Caco-2 (cell line): Measurements from ENCODE around the gene NTRK2. TPM values are rescaled to one million over a fixed set of nuclear protein-coding genes. Genes with fewer than 3 reads are reported as not detected.

Source experiments
- BruUV-seq: library from RNA; stranded (reverse); fragments of 400-500 nt; replicated peaks from 2 replicates; lab custom pipeline; 2021; lab: Mats Ljungman, UMichigan
- CTCF ChIA-PET: fragments of 300-600 bp; sonication (Branson Sonifier 250); formaldehyde crosslinking; loops from one replicate; lab custom pipeline; 2022; ENCODE audit warnings: antibody characterized with exemption; lab: Charles Lee
- POLR2A ChIA-PET: fragments of 300-600 bp; sonication (Branson Sonifier 250); formaldehyde crosslinking; loops from one replicate; lab custom pipeline; 2022; ENCODE audit warnings: antibody characterized with exemption; lab: Charles Lee
- DNase-seq, 2 experiments: peaks; one replicate each; pipeline versions ENCODE4 v3.0.0 to v3.0.0-alpha.2; 2020 to 2022
- H3K27me3 ChIP-seq: replicated peaks from 2 replicates; pipeline ENCODE4 v1.6.0; 2011; ENCODE audit warnings: low read length; ENCODE audit not compliant: control insufficient read depth, insufficient read depth
- H3K36me3 ChIP-seq: 2 replicates; pipeline ENCODE4 v1.5.1; 2011; ENCODE audit warnings: low read length; ENCODE audit not compliant: control insufficient read depth, insufficient read depth
- H3K4me1 ChIP-seq: fragments of 250-450 bp; sonication (Bioruptor Pico); 2 replicates; pipeline ENCODE4 v1.5.1; 2020; ENCODE audit warnings: mild to moderate bottlenecking
- H3K4me3 ChIP-seq: 2 replicates; pipeline ENCODE4 v1.5.1; 2011; ENCODE audit warnings: low read depth, mild to moderate bottlenecking, control low read depth, low read length
- H3K9me3 ChIP-seq: fragments of 250-450 bp; sonication (Bioruptor Pico); 2 replicates; pipeline ENCODE4 v1.5.1; 2020; ENCODE audit warnings: mild to moderate bottlenecking, moderate library complexity
- H3K27ac Mint-ChIP-seq: one replicate; pipeline ENCODE4 v1.8.0; 2022; ENCODE audit warnings: mixed read lengths; ENCODE audit not compliant: unreplicated experiment
- H3K27me3 Mint-ChIP-seq: one replicate; pipeline ENCODE4 v1.8.0; 2022; ENCODE audit warnings: mixed read lengths; ENCODE audit not compliant: insufficient read depth, unreplicated experiment
- H3K36me3 Mint-ChIP-seq: one replicate; pipeline ENCODE4 v1.8.0; 2022; ENCODE audit warnings: mild to moderate bottlenecking, mixed read lengths; ENCODE audit not compliant: insufficient read depth, unreplicated experiment
- H3K4me1 Mint-ChIP-seq: one replicate; pipeline ENCODE4 v1.8.0; 2022; ENCODE audit warnings: low read depth, mixed read lengths; ENCODE audit not compliant: unreplicated experiment
- H3K4me3 Mint-ChIP-seq: one replicate; pipeline ENCODE4 v1.8.0; 2022; ENCODE audit warnings: mild to moderate bottlenecking, moderate library complexity, mixed read lengths; ENCODE audit not compliant: unreplicated experiment
- H3K9me3 Mint-ChIP-seq: one replicate; pipeline ENCODE4 v1.8.0; 2022; ENCODE audit warnings: mixed read lengths; ENCODE audit not compliant: unreplicated experiment
- intact Hi-C: fragments of 100-400 bp; cut with micrococcal nuclease; formaldehyde crosslinking; loops from one replicate; pipeline ENCODE4 v1.10.0; 2022; ENCODE audit not compliant: unreplicated experiment
- total RNA-seq: library from RNA; stranded (reverse); gene quantifications from 2 replicates; pipeline ENCODE4 v1.2.3, GENCODE V29; 2022
- TF ChIP-seq, protein P1 (sequence below), 2 experiments: fragments of 200-600 bp in 1 of 2; IDR thresholded peaks; 1 replicate in 1 of 2; 2 replicates in 1 of 2; pipeline versions ENCODE4 v1.5.1 to v1.8.0; 2011 to 2022; ENCODE audit warnings: antibody characterized with exemption in 1 of 2, control low read depth in 1 of 2, inconsistent platforms in 1 of 2, low read depth in 1 of 2, low read length in 1 of 2, mild to moderate bottlenecking in 1 of 2, moderate library complexity in 1 of 2; ENCODE audit not compliant: insufficient read depth in 1 of 2, severe bottlenecking in 1 of 2, unreplicated experiment in 1 of 2

Gene NTRK2
- total RNA-seq, 1 experiment from 2014 or later: not detected

DNA sequence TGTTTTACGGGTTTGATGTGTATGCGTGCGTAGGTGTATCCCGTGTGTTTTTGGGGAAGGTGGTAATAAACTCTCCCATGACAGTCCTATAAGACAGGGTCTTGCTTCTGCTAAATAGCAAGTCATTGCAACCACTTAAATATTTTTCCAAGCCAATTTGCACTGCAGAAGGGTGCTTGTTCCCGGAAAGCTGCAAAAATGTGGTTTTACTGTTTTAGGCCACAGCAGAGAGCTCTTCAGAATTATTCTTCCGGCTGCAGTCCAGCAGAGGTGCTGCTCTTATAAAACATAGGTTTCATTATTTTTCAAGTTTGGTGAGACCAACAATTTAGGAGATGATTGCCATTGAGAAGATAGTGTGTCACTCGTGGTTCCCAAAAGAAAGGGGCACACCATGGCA is 192.8 kb downstream of the NTRK2 start:
- Mint-ChIP-seq H3K27ac (no peak overlapping the region), H3K4me1 (no peaks in the 10 kb centered on the region), H3K4me3 (no peak overlapping the region), H3K27me3 (peaks cover 3% of the 10 kb centered on the region), H3K9me3 (no peaks in the 10 kb centered on the region), H3K36me3 (no peaks in the 10 kb centered on the region)
- H3K4me1 ChIP-seq: no peaks in the 10 kb centered on the region
- BruUV-seq: no TSS peak
- no peaks in the 10 kb centered on the region for H3K36me3 ChIP-seq
- CTCF ChIA-PET: no interaction called here
- DNase-seq: no peak
- no peak overlapping the region for H3K4me3 ChIP-seq
- H3K27me3 ChIP-seq: no peaks in the 10 kb centered on the region
- H3K9me3 ChIP-seq: no peaks in the 10 kb centered on the region
- POLR2A ChIA-PET: no interaction called here
- TF ChIP-seq, protein P1, sequence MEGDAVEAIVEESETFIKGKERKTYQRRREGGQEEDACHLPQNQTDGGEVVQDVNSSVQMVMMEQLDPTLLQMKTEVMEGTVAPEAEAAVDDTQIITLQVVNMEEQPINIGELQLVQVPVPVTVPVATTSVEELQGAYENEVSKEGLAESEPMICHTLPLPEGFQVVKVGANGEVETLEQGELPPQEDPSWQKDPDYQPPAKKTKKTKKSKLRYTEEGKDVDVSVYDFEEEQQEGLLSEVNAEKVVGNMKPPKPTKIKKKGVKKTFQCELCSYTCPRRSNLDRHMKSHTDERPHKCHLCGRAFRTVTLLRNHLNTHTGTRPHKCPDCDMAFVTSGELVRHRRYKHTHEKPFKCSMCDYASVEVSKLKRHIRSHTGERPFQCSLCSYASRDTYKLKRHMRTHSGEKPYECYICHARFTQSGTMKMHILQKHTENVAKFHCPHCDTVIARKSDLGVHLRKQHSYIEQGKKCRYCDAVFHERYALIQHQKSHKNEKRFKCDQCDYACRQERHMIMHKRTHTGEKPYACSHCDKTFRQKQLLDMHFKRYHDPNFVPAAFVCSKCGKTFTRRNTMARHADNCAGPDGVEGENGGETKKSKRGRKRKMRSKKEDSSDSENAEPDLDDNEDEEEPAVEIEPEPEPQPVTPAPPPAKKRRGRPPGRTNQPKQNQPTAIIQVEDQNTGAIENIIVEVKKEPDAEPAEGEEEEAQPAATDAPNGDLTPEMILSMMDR (IDR thresholded peaks at IDR 0.05; ENCODE audit: insufficient read depth in 1 of 2, low read depth in 1 of 2, low read length in 1 of 2, severe bottlenecking in 1 of 2, unreplicated experiment in 1 of 2): no peak
- intact Hi-C loops: no loop called here

DNA sequence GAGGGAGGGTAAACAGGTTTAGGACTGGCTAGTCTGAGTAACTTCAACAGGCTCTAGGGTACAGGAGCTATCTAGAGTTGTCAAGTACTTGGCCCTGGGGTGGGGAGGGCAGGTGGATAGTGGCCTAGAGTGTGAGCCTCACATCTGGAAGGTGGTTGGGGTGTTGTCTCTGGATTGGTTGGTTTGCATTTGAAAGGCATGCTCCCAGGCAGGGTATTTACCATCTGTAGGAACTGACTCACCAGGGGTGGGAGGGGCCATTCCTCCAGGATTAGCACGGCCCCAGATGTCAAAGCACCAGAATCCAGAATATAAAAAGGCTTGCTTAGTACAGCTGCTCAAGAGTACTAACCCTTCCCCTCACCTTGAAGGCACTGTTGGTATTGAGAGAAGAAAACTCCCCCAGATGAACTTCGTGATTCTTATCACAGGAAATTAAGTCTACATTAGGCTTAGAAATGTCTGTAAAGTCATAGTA is 193.3 kb downstream of the NTRK2 start:
- BruUV-seq: no TSS peak
- H3K4me1 Mint-ChIP-seq: no peaks in the 10 kb centered on the region

DNA sequence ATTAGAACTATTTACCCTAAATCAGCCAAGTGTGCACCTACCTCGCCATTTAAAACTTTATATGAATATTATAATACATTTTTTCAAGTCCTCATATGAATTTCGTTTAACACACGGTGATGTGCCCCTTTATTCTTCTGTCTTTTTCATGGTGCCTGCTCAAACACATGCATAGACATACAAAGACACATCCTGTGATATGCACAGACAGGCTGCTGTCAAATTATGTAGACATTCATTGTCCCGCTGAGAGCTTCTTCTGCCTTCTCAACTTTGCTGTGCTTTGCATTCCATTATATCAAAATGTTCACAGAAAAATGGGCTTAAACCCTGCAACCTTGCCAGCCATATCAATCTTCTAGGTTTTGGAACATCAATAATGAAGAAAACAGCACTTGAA is 193.8 kb downstream of the NTRK2 start:
- DNase-seq: no peak
- Mint-ChIP-seq H3K9me3 (no peaks in the 10 kb centered on the region), H3K36me3 (no peaks in the 10 kb centered on the region), H3K4me3 (no peak overlapping the region), H3K4me1 (no peaks in the 10 kb centered on the region), H3K27ac (no peak overlapping the region), H3K27me3 (peaks cover 2% of the 10 kb centered on the region)
- Histone ChIP-seq H3K36me3 (no peaks in the 10 kb centered on the region), H3K27me3 (no peaks in the 10 kb centered on the region), H3K4me3 (no peak overlapping the region), H3K4me1 (no peaks in the 10 kb centered on the region), H3K9me3 (no peaks in the 10 kb centered on the region)
- no TSS peak for BruUV-seq
- TF ChIP-seq, protein P1 (IDR thresholded peaks at IDR 0.05; ENCODE audit: insufficient read depth in 1 of 2, low read depth in 1 of 2, low read length in 1 of 2, severe bottlenecking in 1 of 2, unreplicated experiment in 1 of 2): no peak
- ChIA-PET CTCF (no interaction called here), POLR2A (no interaction called here)
- intact Hi-C loops: no loop called here

More for the DNA sequence above, 193.3 kb downstream of the NTRK2 start:
- H3K4me3 ChIP-seq: no peak overlapping the region
- no peaks in the 10 kb centered on the region for H3K36me3 ChIP-seq
- H3K4me3 Mint-ChIP-seq: no peak overlapping the region
- intact Hi-C loops: no loop called here
- H3K27me3 ChIP-seq: no peaks in the 10 kb centered on the region
- H3K27me3 Mint-ChIP-seq: peaks cover 3% of the 10 kb centered on the region
- no peak overlapping the region for H3K27ac Mint-ChIP-seq
- no peaks in the 10 kb centered on the region for H3K9me3 Mint-ChIP-seq
- no peaks in the 10 kb centered on the region for H3K4me1 ChIP-seq
- H3K9me3 ChIP-seq: no peaks in the 10 kb centered on the region
- no peak for DNase-seq
- TF ChIP-seq, protein P1 (IDR thresholded peaks at IDR 0.05; ENCODE audit: insufficient read depth in 1 of 2, low read depth in 1 of 2, low read length in 1 of 2, severe bottlenecking in 1 of 2, unreplicated experiment in 1 of 2): no peak
- ChIA-PET CTCF (no interaction called here), POLR2A (no interaction called here)
- no peaks in the 10 kb centered on the region for H3K36me3 Mint-ChIP-seq
